DOHH2 (cell line): ENCODE data around the gene TFAP2B.

Source experiments
- H3F3A ChIP-seq: fragments of 200-600 bp; sonication (generic), shearing (Covaris generic); 2 replicates; pipeline ENCODE4 v1.6.0; 2016; ENCODE audit warnings: antibody characterized with exemption, mild to moderate bottlenecking; ENCODE audit not compliant: control insufficient read depth, insufficient read depth
- H3K27ac ChIP-seq: fragments of 200-600 bp; sonication (generic); 2 replicates; pipeline ENCODE4 v1.5.1; 2014; ENCODE audit warnings: low read depth, mild to moderate bottlenecking, low read length, moderate library complexity
- H3K27me3 ChIP-seq: fragments of 200-600 bp; sonication (generic); 2 replicates; pipeline ENCODE4 v1.6.1; 2014; ENCODE audit warnings: mild to moderate bottlenecking, low read length, mixed read lengths; ENCODE audit not compliant: control insufficient read depth
- H3K36me3 ChIP-seq: fragments of 200-600 bp; sonication (generic); 2 replicates; pipeline ENCODE4 v1.6.1; 2014; ENCODE audit warnings: mild to moderate bottlenecking, low read length, moderate library complexity, mixed read lengths; ENCODE audit not compliant: control insufficient read depth
- H3K4me1 ChIP-seq: fragments of 200-600 bp; sonication (generic); 2 replicates; pipeline ENCODE4 v1.6.1; 2014; ENCODE audit warnings: mild to moderate bottlenecking, low read length, mixed read lengths; ENCODE audit not compliant: control insufficient read depth
- H3K4me2 ChIP-seq: fragments of 200-600 bp; sonication (generic); 2 replicates; pipeline ENCODE4 v1.6.0; 2014; ENCODE audit warnings: mild to moderate bottlenecking, low read length, moderate library complexity
- H3K4me3 ChIP-seq: fragments of 200-600 bp; sonication (generic); 2 replicates; pipeline ENCODE4 v1.5.1; 2014; ENCODE audit warnings: mild to moderate bottlenecking, low read length, mixed read lengths
- H3K79me2 ChIP-seq: fragments of 200-600 bp; sonication (generic); 2 replicates; pipeline ENCODE4 v1.6.1; 2014; ENCODE audit warnings: mild to moderate bottlenecking, low read length, mixed read lengths; ENCODE audit not compliant: control insufficient read depth
- H3K9me2 ChIP-seq: fragments of 200-600 bp; sonication (generic); replicated peaks from 2 replicates; pipeline ENCODE4 v1.6.1; 2014; ENCODE audit warnings: mild to moderate bottlenecking, low read length, mixed read lengths; ENCODE audit not compliant: control insufficient read depth
- H3K9me3 ChIP-seq: fragments of 200-600 bp; sonication (generic); 2 replicates; pipeline ENCODE4 v1.6.1; 2014; ENCODE audit warnings: antibody characterized with exemption, low read length, mixed read lengths; ENCODE audit not compliant: control insufficient read depth, insufficient read depth
- H4K20me1 ChIP-seq: fragments of 200-600 bp; sonication (generic); 2 replicates; pipeline ENCODE4 v1.6.0; 2014; ENCODE audit warnings: low read depth, mild to moderate bottlenecking, antibody characterized with exemption, low read length, moderate library complexity; ENCODE audit not compliant: control insufficient read depth, insufficient read depth
- EZH2phosphoT487 ChIP-seq: fragments of 200-600 bp; sonication (generic); IDR thresholded peaks from 2 replicates; pipeline ENCODE4 v1.6.1; 2017; ENCODE audit warnings: borderline replicate concordance, mild to moderate bottlenecking, antibody characterized with exemption, low read length, moderate library complexity, mixed read lengths
- TF ChIP-seq, protein P1 (sequence below): fragments of 200-600 bp; sonication (generic); IDR thresholded peaks from one replicate; pipeline ENCODE4 v1.5.1; 2014; ENCODE audit warnings: antibody characterized with exemption, mild to moderate bottlenecking, low read depth, low read length; ENCODE audit not compliant: poor library complexity, severe bottlenecking

The TFAP2B gene

DNA sequence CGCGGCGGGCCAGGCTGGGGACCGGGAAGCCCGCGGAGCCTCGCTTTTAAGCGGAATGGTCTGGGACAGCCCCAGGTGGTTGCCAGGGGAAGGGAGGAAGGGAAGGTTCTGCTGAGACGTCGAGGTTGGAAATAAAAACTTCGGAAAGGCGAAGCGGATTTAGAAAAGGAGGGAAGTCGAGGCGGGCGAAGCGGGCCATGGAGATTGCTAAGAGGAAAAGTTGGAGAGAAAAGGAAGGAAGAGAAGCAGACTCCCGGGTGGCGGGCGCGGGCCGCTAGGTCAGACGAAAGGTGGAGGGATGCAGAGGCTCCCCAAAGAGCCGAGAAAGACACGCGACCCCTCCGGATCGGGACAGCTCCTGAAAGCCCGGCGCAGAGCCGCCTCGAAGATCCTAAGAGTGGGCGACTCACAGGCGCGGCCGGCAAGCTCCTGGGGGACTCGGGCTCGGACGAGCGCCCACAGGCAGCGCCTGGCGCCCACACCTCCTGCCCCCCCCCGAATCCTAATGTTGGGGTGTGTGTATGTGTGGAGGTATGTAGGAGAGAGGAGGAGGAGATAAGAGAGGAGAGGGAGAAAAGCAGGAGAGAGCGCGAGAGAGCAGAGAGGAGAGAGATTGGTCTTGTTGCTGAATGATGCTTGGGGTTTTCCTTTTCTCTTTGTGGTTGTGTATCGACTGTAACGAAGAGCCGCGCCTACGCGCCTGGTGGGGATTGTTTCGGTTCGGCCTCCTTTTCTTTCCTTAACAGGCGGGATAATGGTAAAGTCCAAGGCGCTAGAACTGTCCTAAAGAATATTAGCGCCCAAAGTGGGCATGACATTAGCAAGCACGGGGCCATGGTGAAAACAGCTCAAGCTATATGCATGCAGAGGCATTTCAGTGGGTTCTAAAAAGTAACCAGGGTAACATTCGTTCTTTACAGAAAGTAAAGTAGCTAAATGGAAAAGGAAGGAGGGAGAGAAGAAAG, 1.5 kb downstream of the TFAP2B start:
- no peak overlapping the region for H3K4me2 ChIP-seq
- H3K36me3 ChIP-seq: no peaks in the 10 kb centered on the region
- H3K9me3 ChIP-seq: no peaks in the 10 kb centered on the region
- H3K9me2 ChIP-seq: no peaks in the 10 kb centered on the region
- H3K4me3 ChIP-seq: no peak overlapping the region
- H3K79me2 ChIP-seq: no peaks in the 10 kb centered on the region
- H3K27ac ChIP-seq: no peak overlapping the region
- TF ChIP-seq EZH2phosphoT487: no peak
- TF ChIP-seq, protein P1, sequence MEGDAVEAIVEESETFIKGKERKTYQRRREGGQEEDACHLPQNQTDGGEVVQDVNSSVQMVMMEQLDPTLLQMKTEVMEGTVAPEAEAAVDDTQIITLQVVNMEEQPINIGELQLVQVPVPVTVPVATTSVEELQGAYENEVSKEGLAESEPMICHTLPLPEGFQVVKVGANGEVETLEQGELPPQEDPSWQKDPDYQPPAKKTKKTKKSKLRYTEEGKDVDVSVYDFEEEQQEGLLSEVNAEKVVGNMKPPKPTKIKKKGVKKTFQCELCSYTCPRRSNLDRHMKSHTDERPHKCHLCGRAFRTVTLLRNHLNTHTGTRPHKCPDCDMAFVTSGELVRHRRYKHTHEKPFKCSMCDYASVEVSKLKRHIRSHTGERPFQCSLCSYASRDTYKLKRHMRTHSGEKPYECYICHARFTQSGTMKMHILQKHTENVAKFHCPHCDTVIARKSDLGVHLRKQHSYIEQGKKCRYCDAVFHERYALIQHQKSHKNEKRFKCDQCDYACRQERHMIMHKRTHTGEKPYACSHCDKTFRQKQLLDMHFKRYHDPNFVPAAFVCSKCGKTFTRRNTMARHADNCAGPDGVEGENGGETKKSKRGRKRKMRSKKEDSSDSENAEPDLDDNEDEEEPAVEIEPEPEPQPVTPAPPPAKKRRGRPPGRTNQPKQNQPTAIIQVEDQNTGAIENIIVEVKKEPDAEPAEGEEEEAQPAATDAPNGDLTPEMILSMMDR: no peak
- peaks cover 4% of the 10 kb centered on the region; the same call in 1 of the 2 replicates for H3K4me1 ChIP-seq
- peaks cover 41% of the 10 kb centered on the region for H3K27me3 ChIP-seq
- no peaks in the 10 kb centered on the region for H3F3A ChIP-seq
- no peaks in the 10 kb centered on the region for H4K20me1 ChIP-seq

DNA sequence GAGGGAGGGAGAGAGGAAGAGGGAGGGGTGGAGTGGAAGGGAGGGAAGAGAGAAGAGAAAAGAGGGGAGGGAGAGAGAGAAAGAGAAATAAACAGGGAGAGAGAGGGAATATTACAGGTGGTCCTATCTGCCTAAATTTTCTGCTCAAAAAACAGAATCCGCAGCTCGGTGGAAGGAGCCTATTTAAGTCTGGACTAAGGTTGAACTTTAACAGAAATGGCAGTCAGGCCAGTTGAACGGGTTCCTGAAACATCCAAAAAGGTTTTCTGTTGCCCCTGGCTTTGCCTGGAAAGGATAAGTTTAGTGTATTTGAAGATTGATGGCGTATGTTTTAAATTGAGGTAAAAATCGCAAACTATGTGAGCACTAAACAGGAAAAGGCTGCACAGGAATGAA, 2.2 kb downstream of the TFAP2B start:
- peaks cover 37% of the 10 kb centered on the region for H3K27me3 ChIP-seq
- H3K4me3 ChIP-seq: no peak overlapping the region

DNA sequence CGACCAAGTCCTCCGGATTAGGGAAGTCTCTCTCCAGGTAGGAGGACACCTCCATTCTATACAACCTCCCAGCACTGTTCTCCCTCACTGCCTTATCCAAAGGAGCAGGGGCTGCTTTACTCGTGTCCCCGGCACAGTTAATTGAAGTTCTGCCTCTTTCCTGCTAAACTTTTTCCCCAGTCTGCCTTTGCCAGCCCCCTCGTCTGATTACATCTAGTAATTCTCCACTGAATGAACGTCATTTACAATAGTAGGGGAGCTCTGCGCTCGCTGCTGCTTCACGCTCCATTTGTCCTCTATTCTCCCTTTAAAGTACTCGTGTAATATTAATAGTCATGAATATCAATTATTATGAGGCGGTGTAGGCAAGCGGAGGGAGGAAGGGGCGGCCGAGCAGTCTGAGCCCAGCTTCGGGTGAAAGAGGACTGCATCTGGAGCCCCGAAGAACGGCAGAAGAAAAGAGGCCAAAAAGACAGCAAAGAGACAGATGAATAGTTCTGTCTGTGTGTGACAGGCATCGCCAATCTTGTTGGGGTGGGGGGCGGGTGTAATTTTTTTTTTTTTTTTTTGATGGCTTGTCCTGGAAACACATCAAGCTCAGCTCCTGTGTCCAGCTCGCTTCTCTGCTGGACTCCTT, 2.9 kb downstream of the TFAP2B start:
- peaks cover 37% of the 10 kb centered on the region for H3K27me3 ChIP-seq
- no peaks in the 10 kb centered on the region for H3K9me2 ChIP-seq
- H3K36me3 ChIP-seq: no peaks in the 10 kb centered on the region
- H3K27ac ChIP-seq: no peak overlapping the region
- no peaks in the 10 kb centered on the region for H3K9me3 ChIP-seq
- no peaks in the 10 kb centered on the region for H3F3A ChIP-seq
- H3K4me2 ChIP-seq: no peak overlapping the region
- H4K20me1 ChIP-seq: no peaks in the 10 kb centered on the region
- TF ChIP-seq EZH2phosphoT487: no peak
- TF ChIP-seq, protein P1: no peak
- H3K4me3 ChIP-seq: no peak overlapping the region
- no peaks in the 10 kb centered on the region for H3K4me1 ChIP-seq
- H3K79me2 ChIP-seq: no peaks in the 10 kb centered on the region

More for the DNA sequence above, 2.2 kb downstream of the TFAP2B start:
- no peaks in the 10 kb centered on the region for H3F3A ChIP-seq
- no peaks in the 10 kb centered on the region for H3K9me3 ChIP-seq
- H3K4me1 ChIP-seq: no peaks in the 10 kb centered on the region; the same call in 1 of the 2 replicates
- no peak overlapping the region for H3K4me2 ChIP-seq
- H3K27ac ChIP-seq: no peak overlapping the region
- no peaks in the 10 kb centered on the region for H3K9me2 ChIP-seq
- H3K79me2 ChIP-seq: no peaks in the 10 kb centered on the region
- H3K36me3 ChIP-seq: no peaks in the 10 kb centered on the region
- no peaks in the 10 kb centered on the region for H4K20me1 ChIP-seq
- TF ChIP-seq, protein P1: no peak
- no peak for TF ChIP-seq EZH2phosphoT487
